OCI-LY7 (cell line): Measurements from ENCODE around the gene SPOCK1. TPM values are rescaled to one million over a fixed set of nuclear protein-coding genes. Genes with fewer than 3 reads are reported as not detected.

ENCODE experiments used
- BruUV-seq: library from RNA; stranded (reverse); fragments of 400-500 nt; replicated peaks from 2 replicates; lab custom pipeline; 2021; lab: Mats Ljungman, UMichigan
- CTCF ChIA-PET: fragments of 300-600 bp; sonication (Branson Sonifier 250); formaldehyde crosslinking; loops from one replicate; lab custom pipeline; 2022; ENCODE audit warnings: antibody characterized with exemption; ENCODE audit not compliant: unreplicated experiment; lab: Charles Lee
- POLR2A ChIA-PET: fragments of 300-600 bp; sonication (Branson Sonifier 250); formaldehyde crosslinking; loops from one replicate; lab custom pipeline; 2022; ENCODE audit warnings: antibody characterized with exemption; lab: Charles Lee
- DNase-seq: peaks from one replicate; pipeline ENCODE4 v3.0.0-alpha.2; 2015; ENCODE audit warnings: low spot score
- H2AFZ ChIP-seq: fragments of 200-600 bp; sonication (generic), shearing (Covaris generic); 2 replicates; pipeline ENCODE4 v1.6.1; 2014; ENCODE audit warnings: mild to moderate bottlenecking, antibody characterized with exemption, low read length, moderate library complexity
- H3K27ac ChIP-seq: fragments of 200-600 bp; sonication (generic); 2 replicates; pipeline ENCODE4 v1.5.1; 2014; ENCODE audit warnings: mixed run types, low read depth, mild to moderate bottlenecking, moderate library complexity, low read length, inconsistent platforms; ENCODE audit not compliant: poor library complexity, severe bottlenecking
- H3K36me3 ChIP-seq: fragments of 200-600 bp; sonication (generic); 2 replicates; pipeline ENCODE4 v1.6.1; 2014; ENCODE audit warnings: mild to moderate bottlenecking, antibody characterized with exemption, low read length, moderate library complexity, mixed read lengths; ENCODE audit not compliant: insufficient read depth
- H3K4me1 ChIP-seq: fragments of 200-600 bp; sonication (generic); 2 replicates; pipeline ENCODE4 v1.5.1; 2014; ENCODE audit warnings: mild to moderate bottlenecking, low read length; ENCODE audit not compliant: insufficient read depth, poor library complexity, severe bottlenecking
- H3K4me2 ChIP-seq: fragments of 200-600 bp; sonication (generic); 2 replicates; pipeline ENCODE4 v1.6.1; 2014; ENCODE audit warnings: mild to moderate bottlenecking, low read length
- H3K4me3 ChIP-seq: fragments of 200-600 bp; sonication (generic); 2 replicates; pipeline ENCODE4 v1.5.1; 2014; ENCODE audit warnings: mild to moderate bottlenecking, low read depth, low read length; ENCODE audit not compliant: poor library complexity, severe bottlenecking
- H3K79me2 ChIP-seq: fragments of 200-600 bp; sonication (generic); 2 replicates; pipeline ENCODE4 v1.6.1; 2016; ENCODE audit warnings: low read depth, mild to moderate bottlenecking, low read length, moderate library complexity, mixed read lengths; ENCODE audit not compliant: insufficient read depth
- H3K9me2 ChIP-seq: fragments of 200-600 bp; sonication (generic); 2 replicates; pipeline ENCODE4 v1.6.1; 2016; ENCODE audit warnings: mild to moderate bottlenecking, low read length, mixed read lengths; ENCODE audit not compliant: insufficient read depth
- H3K9me3 ChIP-seq: fragments of 200-600 bp; sonication (generic); 2 replicates; pipeline ENCODE4 v1.6.1; 2014; ENCODE audit warnings: mild to moderate bottlenecking, mixed run types, low read length, mixed read lengths
- H4K20me1 ChIP-seq: fragments of 200-600 bp; sonication (generic); 2 replicates; pipeline ENCODE4 v1.6.1; 2014; ENCODE audit warnings: mild to moderate bottlenecking, antibody characterized with exemption, low read length, moderate library complexity, mixed read lengths; ENCODE audit not compliant: insufficient read depth
- EZH2phosphoT487 ChIP-seq: fragments of 200-600 bp; sonication (generic); IDR thresholded peaks from 2 replicates; pipeline ENCODE4 v1.6.1; 2018; ENCODE audit warnings: low read depth, borderline replicate concordance, mild to moderate bottlenecking, mixed run types, antibody characterized with exemption, low read length, moderate library complexity, mixed read lengths
- intact Hi-C: fragments of 100-400 bp; cut with micrococcal nuclease; formaldehyde crosslinking; loops from one replicate; pipeline ENCODE4 v1.10.0; 2022; ENCODE audit not compliant: unreplicated experiment
- total RNA-seq, 2 experiments: library from RNA; depleted of rRNA in 1 of 2; stranded (reverse); fragments of >200 nt in 1 of 2; shearing (Covaris generic) in 1 of 2; gene quantifications; 2 replicates each; pipeline ENCODE4 v1.2.3, GENCODE V29; 2014 to 2022
- TF ChIP-seq, protein P1 (sequence below): fragments of 200-600 bp; sonication (generic); conservative IDR thresholded peaks from 2 replicates; pipeline ENCODE4 v1.5.1; 2014; ENCODE audit warnings: mild to moderate bottlenecking, antibody characterized with exemption, low read length, moderate library complexity, mixed read lengths

Gene SPOCK1
- total RNA-seq, 2 experiments from 2014 or later = 0.29 to 1.5 TPM

DNA sequence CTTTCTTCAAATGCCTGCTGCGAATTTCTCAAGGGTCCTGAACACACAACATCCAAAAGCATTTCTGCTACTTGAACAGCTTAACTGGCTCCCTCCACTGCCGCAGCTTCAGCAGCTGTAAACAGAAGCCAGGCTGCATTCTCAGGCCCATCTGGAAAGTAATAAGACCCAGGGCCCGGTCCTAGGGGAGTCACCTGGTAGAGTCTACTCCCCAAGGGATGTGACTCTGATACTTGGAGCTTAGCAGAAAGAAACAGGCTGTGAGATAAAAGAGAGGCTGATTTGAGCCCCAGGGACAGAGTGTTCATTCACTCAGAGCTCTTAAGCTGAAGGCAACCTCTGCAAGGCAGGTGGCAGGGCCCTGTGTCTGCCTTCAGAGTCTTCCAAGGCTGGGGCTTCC is 356.8 kb downstream of the SPOCK1 start:
- Histone ChIP-seq H3K79me2 (no peaks in the 10 kb centered on the region), H2AFZ (no peak overlapping the region; the same call in 1 of the 2 replicates), H3K4me1 (peaks cover 6% of the 10 kb centered on the region), H3K9me3 (no peaks in the 10 kb centered on the region), H3K4me3 (no peak overlapping the region), H3K36me3 (no peaks in the 10 kb centered on the region), H3K9me2 (no peaks in the 10 kb centered on the region), H3K4me2 (no peak overlapping the region), H4K20me1 (no peaks in the 10 kb centered on the region), H3K27ac (no peak overlapping the region)
- TF ChIP-seq, protein P1, sequence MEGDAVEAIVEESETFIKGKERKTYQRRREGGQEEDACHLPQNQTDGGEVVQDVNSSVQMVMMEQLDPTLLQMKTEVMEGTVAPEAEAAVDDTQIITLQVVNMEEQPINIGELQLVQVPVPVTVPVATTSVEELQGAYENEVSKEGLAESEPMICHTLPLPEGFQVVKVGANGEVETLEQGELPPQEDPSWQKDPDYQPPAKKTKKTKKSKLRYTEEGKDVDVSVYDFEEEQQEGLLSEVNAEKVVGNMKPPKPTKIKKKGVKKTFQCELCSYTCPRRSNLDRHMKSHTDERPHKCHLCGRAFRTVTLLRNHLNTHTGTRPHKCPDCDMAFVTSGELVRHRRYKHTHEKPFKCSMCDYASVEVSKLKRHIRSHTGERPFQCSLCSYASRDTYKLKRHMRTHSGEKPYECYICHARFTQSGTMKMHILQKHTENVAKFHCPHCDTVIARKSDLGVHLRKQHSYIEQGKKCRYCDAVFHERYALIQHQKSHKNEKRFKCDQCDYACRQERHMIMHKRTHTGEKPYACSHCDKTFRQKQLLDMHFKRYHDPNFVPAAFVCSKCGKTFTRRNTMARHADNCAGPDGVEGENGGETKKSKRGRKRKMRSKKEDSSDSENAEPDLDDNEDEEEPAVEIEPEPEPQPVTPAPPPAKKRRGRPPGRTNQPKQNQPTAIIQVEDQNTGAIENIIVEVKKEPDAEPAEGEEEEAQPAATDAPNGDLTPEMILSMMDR = no peak
- no peak for TF ChIP-seq EZH2phosphoT487
- no TSS peak for BruUV-seq
- intact Hi-C loops = no loop called here
- ChIA-PET CTCF (no interaction called here), POLR2A (interaction anchor here (0.6 to 1.7 kb wide), 5 partner anchors 8 to 240 kb away, joined by 3 to 6 read pairs (median 4); no protein-coding TSS in a partner anchor)
- DNase-seq = no peak

DNA sequence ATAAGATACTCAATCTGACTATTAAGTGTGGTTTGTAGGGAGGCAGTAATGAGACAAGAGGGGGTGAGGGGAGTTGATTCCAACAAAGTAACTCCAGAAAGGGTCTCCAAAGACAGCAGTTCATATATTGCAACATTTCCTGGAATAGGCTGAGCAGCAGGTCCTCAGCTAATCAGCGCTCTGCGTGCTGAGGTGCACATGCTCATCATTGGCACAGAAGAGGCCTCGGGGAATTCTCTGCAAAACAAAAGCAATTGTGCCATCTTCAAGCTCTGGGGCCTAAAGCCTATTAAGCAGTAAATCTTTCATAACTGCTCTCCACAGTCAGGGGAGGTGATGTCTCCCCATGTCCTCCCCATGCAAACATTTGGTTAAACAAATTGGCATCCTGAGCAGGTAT is 357.3 kb downstream of the SPOCK1 start:
- Histone ChIP-seq H2AFZ (no peak overlapping the region; the same call in 1 of the 2 replicates), H3K9me2 (no peaks in the 10 kb centered on the region), H3K27ac (no peak overlapping the region), H4K20me1 (no peaks in the 10 kb centered on the region), H3K79me2 (no peaks in the 10 kb centered on the region), H3K4me2 (no peak overlapping the region), H3K9me3 (no peaks in the 10 kb centered on the region), H3K4me3 (no peak overlapping the region), H3K36me3 (no peaks in the 10 kb centered on the region), H3K4me1 (peaks cover 11% of the 10 kb centered on the region)
- intact Hi-C loops = no loop called here
- no TSS peak for BruUV-seq
- ChIA-PET POLR2A (interaction anchor here (1.2 to 1.7 kb wide), 2 partner anchors 8 to 18 kb away, joined by 4 read pairs; no protein-coding TSS in a partner anchor), CTCF (no interaction called here)
- DNase-seq = no peak
- TF ChIP-seq, protein P1 = no peak
- TF ChIP-seq EZH2phosphoT487 = no peak

DNA sequence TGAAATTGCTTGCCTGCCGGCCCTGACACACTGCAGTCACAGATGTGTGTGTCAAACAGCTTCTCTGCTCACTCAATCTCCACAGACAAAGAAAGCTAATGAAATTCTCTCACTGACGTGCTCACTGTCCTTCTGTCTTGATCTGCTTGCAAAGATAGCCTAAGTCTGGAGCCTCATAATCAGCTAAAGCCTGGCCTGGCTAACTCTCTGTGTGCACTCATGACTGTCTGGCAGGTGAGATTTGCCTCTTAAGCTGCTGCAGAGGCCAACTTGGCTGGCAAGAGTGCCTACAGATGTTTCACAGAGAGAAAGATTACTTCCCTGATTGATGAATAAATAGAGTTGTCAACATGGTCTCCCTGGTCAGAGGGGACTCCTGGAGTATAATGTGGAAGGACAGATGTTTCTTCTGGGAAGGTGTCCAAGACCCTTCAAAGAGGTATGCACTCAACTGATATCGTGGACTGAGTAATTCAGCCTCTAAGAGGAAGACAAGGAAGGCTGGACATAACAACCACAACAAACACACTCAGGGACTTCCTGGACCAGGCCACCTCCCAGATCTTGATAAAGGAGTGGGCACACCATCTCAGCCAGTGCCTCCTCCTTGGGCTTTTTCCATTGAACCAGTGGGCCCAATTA is 362.0 kb downstream of the SPOCK1 start:
- Histone ChIP-seq H3K4me2 (no peak overlapping the region; the same call in 1 of the 2 replicates), H3K36me3 (no peaks in the 10 kb centered on the region), H4K20me1 (no peaks in the 10 kb centered on the region), H3K9me2 (no peaks in the 10 kb centered on the region), H3K79me2 (no peaks in the 10 kb centered on the region), H2AFZ (peak overlapping the region; percentile 25; the same call in 1 of the 2 replicates), H3K9me3 (no peaks in the 10 kb centered on the region), H3K4me1 (peaks cover 11% of the 10 kb centered on the region), H3K4me3 (no peak overlapping the region), H3K27ac (no peak overlapping the region)
- CTCF ChIA-PET = interaction anchor here (1.4 kb wide), 1 partner anchor 9 kb away, joined by 3 read pairs; no protein-coding TSS in a partner anchor
- BruUV-seq = no TSS peak
- POLR2A ChIA-PET = interaction anchor here (0.6 to 1.4 kb wide), 3 partner anchors 9 to 55 kb away, joined by 3 to 4 read pairs (median 4); no protein-coding TSS in a partner anchor
- no peak for TF ChIP-seq EZH2phosphoT487
- TF ChIP-seq, protein P1 = no peak
- intact Hi-C loops = no loop called here
- no peak for DNase-seq
